HG02973 (cell line): ENCODE measurements around the gene RPL28.

Experiments used
- ATAC-seq: cut with Tn5 transposase; IDR thresholded peaks from one replicate; pipeline ENCODE4 v1.9.1; 2021; ENCODE audit warnings: moderate library complexity; ENCODE audit not compliant: unreplicated experiment

The RPL28 gene

GRCh38 chr19:55385724-55386492, at the start of gene RPL28:
Gene RPL28, plus strand, starts transcription at chr19:55385932. Its CDS starts 426 bp downstream, at chr19:55386358.
- ATAC-seq: peak; percentile 61

GRCh38 chr19:55336101-55336500, 49.6 kb upstream of the RPL28 start:
- no peak for ATAC-seq

GRCh38 chr19:55339105-55339888, 46.4 kb upstream of the RPL28 start, which contains the start of gene KMT5C:
Gene KMT5C, plus strand, starts transcription at chr19:55339876. Its CDS starts 2,061 bp downstream, at chr19:55341937.
- peak; percentile 77 for ATAC-seq

GRCh38 chr19:55339889-55340783, 45.6 kb upstream of the RPL28 start:
- no peak for ATAC-seq

- ATAC-seq: no peak
These were observed 45.0 kb upstream of the RPL28 start for GRCh38 chr19:55340784-55341147.

GRCh38 chr19:55341171-55341588, 44.6 kb upstream of the RPL28 start:
- ATAC-seq: no peak

GRCh38 chr19:55341595-55342531, 43.9 kb upstream of the RPL28 start:
- no peak for ATAC-seq

GRCh38 chr19:55344444-55344843, 41.3 kb upstream of the RPL28 start:
- ATAC-seq: no peak

- no peak for ATAC-seq
These were observed 40.5 kb upstream of the RPL28 start for GRCh38 chr19:55345101-55345817.

GRCh38 chr19:55345818-55346724, 39.7 kb upstream of the RPL28 start:
- no peak for ATAC-seq

- ATAC-seq: no peak
These were observed 38.8 kb upstream of the RPL28 start for GRCh38 chr19:55346725-55347441.

GRCh38 chr19:55347442-55348009, 38.2 kb upstream of the RPL28 start:
- ATAC-seq: no peak

GRCh38 chr19:55348317-55349034, 37.3 kb upstream of the RPL28 start:
- no peak for ATAC-seq

- no peak for ATAC-seq
These were observed 35.0 kb upstream of the RPL28 start for GRCh38 chr19:55350620-55351315.

GRCh38 chr19:55352040-55352439, 33.7 kb upstream of the RPL28 start:
- ATAC-seq: no peak

GRCh38 chr19:55352549-55353145, 33.1 kb upstream of the RPL28 start:
- ATAC-seq: no peak
